Measurements from ENCODE around the gene AMELX. TPM values are rescaled to one million over a fixed set of nuclear protein-coding genes. Genes with fewer than 3 reads are reported as not detected.
A peak's percentile ranks its signal among the peaks of the same experiment; 100 is the strongest.

Gene AMELX
- total RNA-seq, 2 donors from 2014 or later = not detected

DNA sequence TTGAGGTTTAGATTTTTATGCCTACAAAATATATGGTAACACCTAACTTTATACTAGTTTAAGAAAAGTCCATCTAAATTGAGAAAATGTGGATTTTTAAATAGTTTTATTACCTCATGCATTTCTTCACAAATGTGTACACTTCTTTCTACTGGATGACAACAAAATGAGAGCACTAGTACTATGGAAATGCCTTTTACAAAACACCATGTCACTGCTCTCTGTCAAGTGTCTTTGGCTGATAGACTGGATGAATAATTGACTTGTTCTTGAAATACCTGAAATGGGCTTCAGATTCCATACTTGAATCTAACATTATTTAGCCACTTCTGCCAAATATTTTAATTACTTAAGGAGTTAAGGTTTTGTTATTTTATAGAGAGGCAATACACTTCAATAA lies 49.5 kb downstream of the AMELX start:
- intact Hi-C loops (cut with DNase I) = no loop called here
- Histone ChIP-seq H3K27me3 (replicated peaks; ENCODE audit: insufficient read depth) (no peaks in the 10 kb centered on the region), H3K27ac (no peak overlapping the region), H3K4me1 (replicated peaks) (no peaks in the 10 kb centered on the region), H3K36me3 (no peaks in the 10 kb centered on the region), H3K9me3 (no peaks in the 10 kb centered on the region), H3K4me3 (no peak overlapping the region)
- no peak for DNase-seq (ENCODE audit: low spot score)
- TF ChIP-seq POLR2AphosphoS5 (IDR thresholded peaks at IDR 0.05) (no peak), POLR2A (IDR thresholded peaks at IDR 0.05) (no peak)
- TF ChIP-seq, protein P1, sequence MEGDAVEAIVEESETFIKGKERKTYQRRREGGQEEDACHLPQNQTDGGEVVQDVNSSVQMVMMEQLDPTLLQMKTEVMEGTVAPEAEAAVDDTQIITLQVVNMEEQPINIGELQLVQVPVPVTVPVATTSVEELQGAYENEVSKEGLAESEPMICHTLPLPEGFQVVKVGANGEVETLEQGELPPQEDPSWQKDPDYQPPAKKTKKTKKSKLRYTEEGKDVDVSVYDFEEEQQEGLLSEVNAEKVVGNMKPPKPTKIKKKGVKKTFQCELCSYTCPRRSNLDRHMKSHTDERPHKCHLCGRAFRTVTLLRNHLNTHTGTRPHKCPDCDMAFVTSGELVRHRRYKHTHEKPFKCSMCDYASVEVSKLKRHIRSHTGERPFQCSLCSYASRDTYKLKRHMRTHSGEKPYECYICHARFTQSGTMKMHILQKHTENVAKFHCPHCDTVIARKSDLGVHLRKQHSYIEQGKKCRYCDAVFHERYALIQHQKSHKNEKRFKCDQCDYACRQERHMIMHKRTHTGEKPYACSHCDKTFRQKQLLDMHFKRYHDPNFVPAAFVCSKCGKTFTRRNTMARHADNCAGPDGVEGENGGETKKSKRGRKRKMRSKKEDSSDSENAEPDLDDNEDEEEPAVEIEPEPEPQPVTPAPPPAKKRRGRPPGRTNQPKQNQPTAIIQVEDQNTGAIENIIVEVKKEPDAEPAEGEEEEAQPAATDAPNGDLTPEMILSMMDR (IDR thresholded peaks at IDR 0.05) = no peak

DNA sequence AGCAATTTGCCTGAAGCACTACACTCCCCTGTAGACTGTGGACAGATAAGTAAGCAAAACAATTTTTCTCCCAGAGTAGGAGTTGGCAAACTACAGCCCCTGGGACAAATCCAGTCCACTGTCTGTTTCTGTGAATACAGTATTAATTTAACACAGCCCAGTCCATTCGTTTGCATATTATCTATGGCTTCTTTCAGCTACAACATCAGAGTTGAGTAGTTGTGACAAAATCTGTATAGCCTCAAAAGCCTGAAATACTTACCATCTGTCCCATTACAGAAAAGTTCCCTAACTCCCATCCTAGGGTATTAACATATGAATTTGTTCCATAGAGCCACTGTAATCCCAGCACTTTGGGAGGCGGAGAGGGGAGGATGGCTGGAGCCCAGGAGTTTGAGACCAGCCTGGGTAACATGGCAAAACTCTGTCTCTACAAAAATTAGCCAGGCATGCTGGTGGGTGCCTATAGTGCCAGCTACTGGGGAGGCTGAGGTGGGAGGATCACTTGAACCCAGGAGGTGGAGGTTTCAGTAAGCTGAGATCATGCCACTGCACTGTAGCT lies 53.0 kb downstream of the AMELX start:
- H3K27me3 ChIP-seq (replicated peaks; ENCODE audit: insufficient read depth) = no peaks in the 10 kb centered on the region
- intact Hi-C loops (cut with DNase I) = no loop called here
- no peak overlapping the region for H3K27ac ChIP-seq
- WGBS = 70% methylated on average over 2 of the region's 2 CpGs
- H3K4me1 ChIP-seq (replicated peaks) = no peaks in the 10 kb centered on the region
- H3K36me3 ChIP-seq = no peaks in the 10 kb centered on the region
- TF ChIP-seq, protein P1 (IDR thresholded peaks at IDR 0.05) = no peak
- TF ChIP-seq POLR2AphosphoS5 (IDR thresholded peaks at IDR 0.05) = no peak
- TF ChIP-seq POLR2A (IDR thresholded peaks at IDR 0.05) = no peak
- H3K9me3 ChIP-seq = no peaks in the 10 kb centered on the region
- DNase-seq (ENCODE audit: low spot score) = no peak
- H3K4me3 ChIP-seq = no peak overlapping the region

DNA sequence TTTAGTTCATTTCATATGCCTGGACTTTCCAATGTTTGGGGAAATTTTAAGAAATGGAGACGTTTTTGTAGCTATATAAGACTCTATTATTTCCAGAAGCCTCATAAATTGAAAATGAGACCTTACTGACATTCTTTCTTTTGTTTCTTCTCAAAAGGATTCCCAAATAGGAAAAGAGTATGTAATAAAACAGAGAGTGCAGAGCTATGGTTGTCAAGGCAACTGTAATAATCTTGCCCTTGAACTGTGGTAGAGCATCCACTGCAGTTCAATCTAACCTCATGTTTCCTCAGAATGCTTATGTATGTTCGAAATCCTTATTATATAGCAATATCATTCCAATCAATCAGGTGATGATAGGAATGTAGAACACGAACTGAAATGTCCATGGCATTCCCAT lies 54.1 kb downstream of the AMELX start:
- H3K4me3 ChIP-seq = no peak overlapping the region
- no peak for DNase-seq (ENCODE audit: low spot score)
- H3K27ac ChIP-seq = no peak overlapping the region
- intact Hi-C loops (cut with DNase I) = no loop called here
- no peaks in the 10 kb centered on the region for H3K36me3 ChIP-seq
- 44% methylated on average over 3 of the region's 3 CpGs for WGBS
- no peaks in the 10 kb centered on the region for H3K4me1 ChIP-seq (replicated peaks)
- TF ChIP-seq, protein P1 (IDR thresholded peaks at IDR 0.05) = no peak
- no peak for TF ChIP-seq POLR2AphosphoS5 (IDR thresholded peaks at IDR 0.05)
- no peak for TF ChIP-seq POLR2A (IDR thresholded peaks at IDR 0.05)
- H3K27me3 ChIP-seq (replicated peaks; ENCODE audit: insufficient read depth) = no peaks in the 10 kb centered on the region
- no peaks in the 10 kb centered on the region for H3K9me3 ChIP-seq

DNA sequence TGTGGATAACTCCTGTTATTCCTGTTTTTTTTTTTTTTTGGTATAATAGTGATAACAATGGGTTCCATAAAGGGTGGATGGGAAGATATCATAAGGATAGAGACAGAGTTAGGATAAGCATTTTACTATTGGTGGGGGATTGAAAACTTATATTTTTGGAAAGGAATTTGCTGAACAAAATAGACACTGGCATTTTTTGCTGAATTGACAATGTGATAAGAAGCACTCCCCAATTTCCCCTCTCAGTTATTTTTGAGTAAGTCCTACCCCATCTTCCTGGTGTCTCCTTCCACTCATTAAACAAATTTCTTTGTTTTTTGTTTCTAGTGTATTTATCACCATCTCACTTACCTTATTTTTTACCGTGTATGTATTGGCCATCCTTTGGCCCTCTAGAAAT lies 55.8 kb downstream of the AMELX start:
- Histone ChIP-seq H3K27me3 (replicated peaks; ENCODE audit: insufficient read depth) (no peaks in the 10 kb centered on the region), H3K4me3 (no peak overlapping the region), H3K36me3 (no peaks in the 10 kb centered on the region), H3K4me1 (replicated peaks) (no peaks in the 10 kb centered on the region), H3K9me3 (no peaks in the 10 kb centered on the region), H3K27ac (no peak overlapping the region)
- 100% methylated on average over 1 of the region's 1 CpG for WGBS
- DNase-seq (ENCODE audit: low spot score) = no peak
- intact Hi-C loops (cut with DNase I) = no loop called here
- TF ChIP-seq, protein P1 (IDR thresholded peaks at IDR 0.05) = no peak
- no peak for TF ChIP-seq POLR2A (IDR thresholded peaks at IDR 0.05)
- TF ChIP-seq POLR2AphosphoS5 (IDR thresholded peaks at IDR 0.05) = no peak

DNA sequence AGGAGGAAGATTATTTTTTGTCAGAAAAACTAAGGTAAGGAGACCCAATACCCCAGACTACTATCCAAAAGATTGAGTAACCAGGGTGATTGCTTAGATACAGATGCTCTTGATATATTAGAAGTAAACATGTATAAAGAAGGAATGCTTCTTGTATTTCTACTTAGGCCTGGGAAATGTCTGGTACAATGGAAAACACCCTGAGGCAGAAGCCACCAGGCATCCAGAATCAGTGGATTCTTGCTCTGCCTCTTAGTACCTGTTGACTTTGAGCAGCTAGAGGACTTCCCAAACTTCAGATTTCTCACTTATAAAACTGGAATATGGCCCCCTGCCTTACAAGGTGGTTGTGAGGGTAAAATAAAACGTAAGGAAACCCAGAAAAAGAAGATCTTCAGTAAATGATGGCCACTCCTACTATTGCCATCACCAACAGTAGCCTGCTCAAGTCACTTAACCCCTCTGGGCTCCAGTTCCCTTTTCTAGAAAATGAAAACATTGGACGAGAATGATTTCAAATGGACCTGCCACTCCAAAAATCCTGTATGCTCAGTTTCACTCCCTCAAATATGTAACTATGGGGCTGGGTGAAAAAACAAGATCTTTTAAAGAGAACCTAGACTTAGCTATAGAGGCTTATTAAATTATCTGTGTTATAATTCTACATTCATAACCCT lies 56.6 kb downstream of the AMELX start:
- no peaks in the 10 kb centered on the region for H3K36me3 ChIP-seq
- intact Hi-C loops (cut with DNase I) = no loop called here
- TF ChIP-seq POLR2A (IDR thresholded peaks at IDR 0.05) = no peak
- no peak for TF ChIP-seq POLR2AphosphoS5 (IDR thresholded peaks at IDR 0.05)
- TF ChIP-seq, protein P1 (IDR thresholded peaks at IDR 0.05) = no peak
- DNase-seq (ENCODE audit: low spot score) = no peak
- no peaks in the 10 kb centered on the region for H3K9me3 ChIP-seq
- no peak overlapping the region for H3K4me3 ChIP-seq
- H3K4me1 ChIP-seq (replicated peaks) = no peaks in the 10 kb centered on the region
- H3K27me3 ChIP-seq (replicated peaks; ENCODE audit: insufficient read depth) = no peaks in the 10 kb centered on the region
- WGBS = 65% methylated on average over 2 of the region's 2 CpGs
- peak overlapping the region in 1 of 2 donors; percentile 75 for H3K27ac ChIP-seq

Measured in prostate gland (tissue), 2 donors.